ENCODE results near the gene L3HYPDH.

Gene L3HYPDH

DNA sequence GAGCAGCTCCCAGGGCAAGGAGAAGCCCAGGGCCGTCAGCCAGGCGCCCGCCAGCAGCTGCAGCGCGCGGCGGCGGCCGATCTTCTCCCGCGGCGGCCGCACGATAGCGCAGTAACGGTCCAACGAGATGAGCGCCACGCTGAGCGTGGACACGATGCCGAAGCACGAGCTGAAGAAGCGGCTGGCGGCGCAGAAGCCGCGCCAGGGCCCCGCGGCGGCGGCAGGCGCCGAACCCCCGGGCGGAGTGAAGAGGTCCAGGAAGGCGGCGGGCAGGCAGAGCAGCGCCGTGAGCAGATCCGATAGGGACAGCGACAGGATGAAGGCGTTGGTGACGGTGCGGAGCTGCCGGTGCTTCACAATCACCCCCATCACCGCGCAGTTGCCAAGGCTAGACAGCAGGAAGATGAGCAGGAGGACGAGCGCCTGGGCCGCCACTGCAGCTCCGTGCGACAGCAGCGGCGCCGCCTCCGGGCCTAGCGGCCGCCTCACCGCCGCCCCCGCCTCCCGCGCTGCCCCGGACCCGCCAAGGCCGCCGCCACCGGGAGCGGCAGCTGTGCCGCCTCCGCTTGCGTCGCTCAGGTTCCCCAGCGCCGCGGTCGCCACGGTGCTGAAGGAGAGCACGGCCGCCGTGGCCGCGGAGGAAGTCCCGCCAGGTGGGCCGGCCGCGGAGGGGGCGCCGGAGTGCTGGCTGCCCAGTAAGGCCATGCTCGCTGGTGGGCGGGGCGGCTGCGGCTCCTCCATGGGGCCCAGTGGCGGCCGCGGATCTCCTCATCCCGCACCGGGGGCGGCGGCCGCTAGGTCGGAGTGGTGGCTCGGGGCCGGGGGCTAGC lies 19.5 kb downstream of the L3HYPDH start:
- no peak for DNase-seq (ENCODE audit: extremely low read depth, low read depth)
- TF ChIP-seq, protein P1, sequence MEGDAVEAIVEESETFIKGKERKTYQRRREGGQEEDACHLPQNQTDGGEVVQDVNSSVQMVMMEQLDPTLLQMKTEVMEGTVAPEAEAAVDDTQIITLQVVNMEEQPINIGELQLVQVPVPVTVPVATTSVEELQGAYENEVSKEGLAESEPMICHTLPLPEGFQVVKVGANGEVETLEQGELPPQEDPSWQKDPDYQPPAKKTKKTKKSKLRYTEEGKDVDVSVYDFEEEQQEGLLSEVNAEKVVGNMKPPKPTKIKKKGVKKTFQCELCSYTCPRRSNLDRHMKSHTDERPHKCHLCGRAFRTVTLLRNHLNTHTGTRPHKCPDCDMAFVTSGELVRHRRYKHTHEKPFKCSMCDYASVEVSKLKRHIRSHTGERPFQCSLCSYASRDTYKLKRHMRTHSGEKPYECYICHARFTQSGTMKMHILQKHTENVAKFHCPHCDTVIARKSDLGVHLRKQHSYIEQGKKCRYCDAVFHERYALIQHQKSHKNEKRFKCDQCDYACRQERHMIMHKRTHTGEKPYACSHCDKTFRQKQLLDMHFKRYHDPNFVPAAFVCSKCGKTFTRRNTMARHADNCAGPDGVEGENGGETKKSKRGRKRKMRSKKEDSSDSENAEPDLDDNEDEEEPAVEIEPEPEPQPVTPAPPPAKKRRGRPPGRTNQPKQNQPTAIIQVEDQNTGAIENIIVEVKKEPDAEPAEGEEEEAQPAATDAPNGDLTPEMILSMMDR (IDR thresholded peaks at IDR 0.05; ENCODE audit: low read depth, low read length, missing control alignments): no peak
- peak overlapping the region; percentile 39 for H3K4me3 ChIP-seq (replicated peaks; ENCODE audit: low read depth, low read length)

DNA sequence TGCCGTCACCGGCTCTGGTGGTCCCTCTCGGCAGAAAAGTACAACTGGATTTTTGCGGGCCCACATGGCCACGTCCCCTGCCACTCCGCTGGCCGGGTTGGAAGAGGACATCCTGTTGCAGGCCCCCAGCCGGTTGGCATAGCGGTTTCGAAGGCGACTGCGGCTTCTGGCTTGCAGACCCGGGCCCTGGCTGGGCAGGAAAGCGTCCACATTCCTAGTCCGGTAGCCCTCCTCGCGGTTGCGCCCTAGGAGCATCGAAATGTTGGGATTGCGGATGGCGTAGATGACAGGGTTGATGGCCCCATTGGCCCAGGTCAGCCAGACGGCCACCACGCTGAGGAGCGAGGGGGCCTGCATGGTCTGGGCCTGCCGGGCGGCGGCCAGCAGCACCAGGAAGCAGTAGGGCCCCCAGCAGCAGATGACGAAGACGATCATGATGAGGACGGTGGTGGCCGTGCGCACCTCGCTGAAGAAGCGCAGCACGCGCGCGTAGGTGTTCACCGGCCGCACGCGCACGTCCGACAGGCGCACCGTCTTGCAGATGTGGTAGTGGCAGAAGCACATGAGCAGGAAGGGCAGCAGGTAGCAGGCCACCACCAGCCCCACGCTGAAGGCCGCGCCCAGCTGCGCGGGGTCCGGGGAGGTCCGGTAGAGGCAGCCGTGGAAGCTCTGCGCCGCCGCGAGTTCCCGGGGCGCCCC lies 20.3 kb downstream of the L3HYPDH start:
- peak overlapping the region; percentile 39 for H3K4me3 ChIP-seq (replicated peaks; ENCODE audit: low read depth, low read length)
- no peak for DNase-seq (ENCODE audit: extremely low read depth, low read depth)

DNA sequence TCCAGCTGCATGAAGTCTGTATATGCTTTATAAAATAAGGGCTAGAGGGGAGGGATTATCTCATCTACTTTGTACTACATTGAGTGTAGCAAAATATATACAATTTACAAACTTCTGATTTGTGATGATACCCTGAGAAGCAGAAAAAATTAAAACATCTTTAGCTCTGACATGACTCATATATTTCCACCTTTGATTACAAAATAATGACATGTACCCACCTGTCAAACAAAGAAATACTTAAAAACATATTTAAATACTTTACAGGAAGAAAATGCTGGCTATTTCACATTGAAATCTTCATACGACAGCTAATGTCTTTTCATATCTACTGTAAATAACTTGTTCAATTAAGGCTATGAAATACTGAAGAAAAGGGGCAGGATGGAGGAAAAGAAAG lies 22.3 kb downstream of the L3HYPDH start:
- H3K4me3 ChIP-seq (replicated peaks; ENCODE audit: low read depth, low read length): no peak overlapping the region
- TF ChIP-seq, protein P1 (IDR thresholded peaks at IDR 0.05; ENCODE audit: low read depth, low read length, missing control alignments): no peak
- DNase-seq (ENCODE audit: extremely low read depth, low read depth): no peak

More for the DNA sequence above, 20.3 kb downstream of the L3HYPDH start:
- TF ChIP-seq, protein P1 (IDR thresholded peaks at IDR 0.05; ENCODE audit: low read depth, low read length, missing control alignments): no peak

DNA sequence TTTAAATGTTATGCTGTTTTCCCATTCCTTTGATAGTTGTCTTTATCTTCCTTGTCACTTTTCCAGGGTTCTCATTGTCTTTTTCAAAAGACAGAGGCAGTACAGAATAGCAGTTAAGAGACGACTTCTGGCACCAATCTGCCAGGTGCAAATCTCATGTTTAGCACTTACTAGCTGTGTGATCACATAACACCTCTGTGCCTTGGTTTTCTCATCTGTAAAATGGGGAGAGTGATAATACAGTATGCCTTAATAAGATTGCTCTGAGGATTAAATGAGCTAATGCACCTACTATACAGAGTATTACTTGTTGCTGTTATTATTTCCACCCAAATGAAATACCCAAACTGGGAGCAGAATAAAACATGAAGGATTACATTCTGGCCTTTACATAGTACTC lies 23.8 kb downstream of the L3HYPDH start:
- TF ChIP-seq, protein P1 (IDR thresholded peaks at IDR 0.05; ENCODE audit: low read depth, low read length, missing control alignments): no peak
- no peak for DNase-seq (ENCODE audit: extremely low read depth, low read depth)
- H3K4me3 ChIP-seq (replicated peaks; ENCODE audit: low read depth, low read length): no peak overlapping the region

DNA sequence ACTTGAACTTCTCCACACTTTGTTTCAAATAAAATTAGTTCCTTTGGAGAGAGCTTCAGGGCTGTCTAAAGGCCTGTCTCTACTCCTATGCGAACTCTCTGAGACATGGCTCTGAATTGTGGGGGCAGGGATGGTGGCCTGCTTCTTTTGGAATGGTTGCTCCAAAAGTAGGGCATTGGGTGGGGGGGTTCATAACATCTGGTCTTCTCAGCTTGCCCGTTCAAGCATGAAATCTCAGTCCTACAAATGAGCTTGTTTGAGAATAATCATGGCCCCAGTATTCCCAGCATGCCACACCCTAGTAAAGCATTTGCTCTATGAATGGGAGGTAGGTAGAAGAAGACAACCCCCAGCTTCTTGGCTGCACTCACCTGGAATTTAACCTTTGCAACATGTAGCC lies 25.7 kb downstream of the L3HYPDH start:
- TF ChIP-seq, protein P1 (IDR thresholded peaks at IDR 0.05; ENCODE audit: low read depth, low read length, missing control alignments): no peak
- no peak overlapping the region for H3K4me3 ChIP-seq (replicated peaks; ENCODE audit: low read depth, low read length)
- DNase-seq (ENCODE audit: extremely low read depth, low read depth): no peak

DNA sequence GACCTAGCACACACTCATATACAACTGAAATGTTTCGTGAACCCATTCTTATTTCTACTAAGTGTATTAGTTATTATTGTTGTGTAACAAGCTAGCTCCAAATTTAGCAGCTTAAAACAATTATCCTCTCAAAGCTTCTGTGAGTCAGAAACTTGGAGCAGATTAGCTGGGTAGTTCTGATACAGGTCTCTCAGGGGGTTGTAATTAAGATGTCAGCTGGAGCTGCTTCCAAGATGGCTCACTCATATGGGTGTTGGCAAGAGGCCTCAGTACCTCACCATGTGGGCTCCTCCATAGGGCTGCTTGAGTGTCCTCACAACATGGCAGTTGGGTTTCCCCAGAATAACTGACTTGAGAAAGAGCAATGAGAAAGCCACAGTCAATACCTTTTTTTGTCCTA lies 28.8 kb downstream of the L3HYPDH start:
- DNase-seq (ENCODE audit: extremely low read depth, low read depth): no peak
- H3K4me3 ChIP-seq (replicated peaks; ENCODE audit: low read depth, low read length): no peak overlapping the region
- TF ChIP-seq, protein P1 (IDR thresholded peaks at IDR 0.05; ENCODE audit: low read depth, low read length, missing control alignments): no peak

Data from HFF-Myc (cell line).